NCI-H226 (cell line): ENCODE results near the gene SMARCC2.
"Not testable (repeated sequence)": the region's sequence is repeated elsewhere in the genome, so short reads cannot be mapped to it uniquely, and the experiment has no call there.

Experiments
- DNase-seq: peaks from one replicate; pipeline ENCODE4 v3.0.0-alpha.2; 2015

Gene SMARCC2

DNA sequence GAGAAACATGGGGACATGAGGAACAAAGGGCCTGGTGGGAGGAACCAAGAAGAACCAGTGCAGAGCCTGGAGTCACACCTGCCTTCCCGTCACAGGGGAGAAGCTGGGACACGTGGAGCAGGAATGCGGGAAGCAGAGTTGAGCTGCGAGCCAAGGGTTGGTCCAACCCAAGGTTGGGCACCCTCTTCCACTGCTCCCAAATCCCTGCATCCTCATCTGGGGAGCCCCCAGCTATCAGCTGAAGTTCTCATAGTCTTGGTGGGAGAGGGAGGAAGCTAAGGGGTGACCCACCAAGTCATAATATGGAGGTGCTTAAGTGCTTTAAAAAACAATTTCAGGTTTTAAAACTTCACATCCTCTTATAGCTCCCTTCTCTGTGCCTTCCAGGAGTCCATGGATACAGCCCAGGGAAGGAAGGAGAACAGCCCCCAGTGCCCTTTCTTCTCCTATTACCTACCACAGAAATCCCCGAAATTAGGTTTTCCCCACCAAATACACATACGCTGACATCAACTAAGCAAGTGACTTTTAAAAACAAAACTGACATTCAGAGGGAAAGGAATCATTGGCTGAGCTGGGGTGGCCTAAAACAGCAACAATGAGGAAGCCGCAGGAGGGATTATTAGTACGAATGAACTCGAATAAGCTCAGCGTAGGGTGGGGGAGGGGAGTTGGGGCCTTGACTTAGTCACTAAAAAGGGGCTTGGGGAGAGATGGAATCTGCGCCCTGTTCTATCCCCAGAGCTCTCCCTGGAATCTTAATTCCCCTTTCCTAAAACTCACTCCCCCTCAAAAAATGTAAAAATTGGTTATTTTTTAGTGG is 26.6 kb downstream of the SMARCC2 start:
- no peak for DNase-seq

DNA sequence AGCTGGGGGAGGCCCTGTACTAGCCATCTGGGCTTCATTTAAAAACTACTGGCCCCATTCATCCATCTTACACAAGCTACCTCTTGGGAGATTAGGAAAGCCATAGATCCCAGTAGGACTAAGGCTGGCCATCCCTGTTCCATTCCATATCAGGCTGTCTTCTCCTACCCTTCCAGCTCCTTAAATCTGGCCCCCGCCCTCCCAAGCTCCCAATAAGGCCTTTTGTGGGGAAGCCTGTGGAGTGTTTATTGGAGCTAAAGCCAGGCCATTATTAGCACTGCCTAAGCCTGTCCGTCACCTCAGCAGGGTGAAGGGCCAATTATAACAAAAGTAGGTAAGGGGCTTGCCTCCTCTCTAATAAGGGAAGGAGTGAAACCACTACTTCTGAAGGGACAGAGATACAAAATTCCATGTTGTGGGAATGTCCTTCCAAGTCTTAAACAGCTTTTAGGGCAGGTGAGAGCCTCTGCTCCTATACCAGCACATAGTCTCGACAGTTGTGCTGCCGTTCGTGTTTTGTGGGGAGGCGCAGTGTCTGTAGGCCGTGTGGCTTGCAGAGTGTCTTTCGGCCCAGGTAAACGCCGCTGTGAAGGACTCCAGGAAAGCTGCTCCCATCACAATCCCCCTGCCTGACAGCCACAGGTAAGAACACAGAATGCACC is 27.5 kb downstream of the SMARCC2 start:
- no peak for DNase-seq

DNA sequence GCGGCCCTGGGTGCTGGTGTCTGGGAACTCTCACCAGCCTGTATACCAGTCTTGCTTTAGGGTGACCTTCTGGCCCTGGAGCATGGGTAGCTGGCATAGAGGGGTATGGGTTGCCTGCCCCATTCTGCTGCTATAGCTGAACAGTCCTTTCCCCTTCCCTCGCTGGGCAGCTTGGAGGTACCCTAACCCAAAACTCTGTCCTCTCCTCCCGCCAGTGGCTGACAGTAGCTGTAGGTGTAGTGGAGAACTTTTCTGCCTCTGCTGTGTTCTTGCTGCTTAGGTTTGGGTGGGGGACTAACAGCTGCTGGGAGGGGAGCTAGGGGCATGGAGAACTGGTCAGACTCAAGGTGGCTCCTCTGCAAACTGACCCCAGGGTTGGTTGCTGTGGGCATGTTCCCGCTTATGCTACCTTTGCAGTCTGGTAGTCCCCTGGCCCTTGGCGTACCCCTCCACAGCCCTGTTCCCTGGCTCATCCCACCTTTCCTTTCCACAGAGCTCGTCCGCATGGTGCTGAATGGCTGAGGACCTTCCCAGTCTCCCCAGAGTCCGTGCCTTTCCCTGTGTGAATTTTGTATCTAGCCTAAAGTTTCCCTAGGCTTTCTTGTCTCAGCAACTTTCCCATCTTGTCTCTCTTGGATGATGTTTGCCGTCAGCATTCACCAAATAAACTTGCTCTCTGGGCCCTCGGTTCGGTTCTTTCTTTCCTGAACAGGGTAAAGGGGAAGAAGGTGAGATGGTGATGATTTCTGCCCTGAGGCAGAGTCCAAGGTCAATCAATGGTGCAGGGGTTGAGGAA is 28.2 kb downstream of the SMARCC2 start:
- DNase-seq, result no peak

DNA sequence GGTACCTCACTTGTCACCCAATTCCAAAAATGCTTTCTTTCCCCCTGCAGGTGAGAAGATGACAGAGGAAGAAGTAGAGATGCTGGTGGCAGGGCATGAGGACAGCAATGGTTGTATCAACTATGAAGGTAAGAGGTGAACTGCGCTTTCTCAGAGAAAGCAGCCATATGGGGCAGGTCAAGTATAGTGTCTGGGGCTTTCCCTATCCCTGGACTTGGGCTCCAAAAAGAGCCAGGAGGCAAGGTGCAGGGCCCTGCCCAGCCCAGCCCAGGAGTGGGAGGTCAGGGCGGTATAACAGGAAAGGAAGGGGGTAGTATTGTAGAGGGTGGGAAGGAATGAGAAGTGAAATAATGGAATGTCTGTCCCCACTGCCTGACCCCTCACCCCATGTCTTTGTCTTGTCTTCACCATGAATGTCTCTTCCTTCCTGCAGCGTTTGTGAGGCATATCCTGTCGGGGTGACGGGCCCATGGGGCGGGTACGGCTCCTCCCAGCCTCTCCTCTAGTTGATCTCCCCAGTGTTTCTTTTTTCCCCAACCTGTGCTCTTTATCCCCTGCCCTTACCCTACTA is 29.0 kb downstream of the SMARCC2 start:
- no peak for DNase-seq

DNA sequence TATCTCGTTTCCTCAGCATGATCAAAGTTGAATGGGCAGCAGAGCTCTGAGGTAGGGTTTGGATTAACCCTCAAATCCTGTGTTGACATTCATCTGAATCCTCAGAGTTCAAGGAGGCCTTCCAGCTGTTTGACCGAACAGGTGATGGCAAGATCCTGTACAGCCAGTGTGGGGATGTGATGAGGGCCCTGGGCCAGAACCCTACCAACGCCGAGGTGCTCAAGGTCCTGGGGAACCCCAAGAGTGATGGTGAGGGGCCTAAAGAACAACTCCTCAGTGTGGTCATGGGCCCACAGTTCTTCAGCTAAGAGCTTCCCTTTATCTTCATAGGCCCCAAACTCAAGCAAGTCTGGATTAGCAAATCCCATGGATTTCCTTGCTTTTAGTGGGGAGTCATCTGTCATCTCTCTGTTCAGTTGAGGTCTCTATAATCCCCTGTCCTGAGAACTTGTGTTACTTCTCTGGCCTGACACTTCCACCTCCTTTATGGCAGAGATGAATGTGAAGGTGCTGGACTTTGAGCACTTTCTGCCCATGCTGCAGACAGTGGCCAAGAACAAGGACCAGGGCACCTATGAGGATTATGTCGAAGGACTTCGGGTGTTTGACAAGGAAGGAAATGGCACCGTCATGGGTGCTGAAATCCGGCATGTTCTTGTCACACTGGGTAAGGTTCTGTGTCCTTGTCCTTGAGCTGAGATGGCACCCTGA is 29.6 kb downstream of the SMARCC2 start:
- DNase-seq, result no peak

DNA sequence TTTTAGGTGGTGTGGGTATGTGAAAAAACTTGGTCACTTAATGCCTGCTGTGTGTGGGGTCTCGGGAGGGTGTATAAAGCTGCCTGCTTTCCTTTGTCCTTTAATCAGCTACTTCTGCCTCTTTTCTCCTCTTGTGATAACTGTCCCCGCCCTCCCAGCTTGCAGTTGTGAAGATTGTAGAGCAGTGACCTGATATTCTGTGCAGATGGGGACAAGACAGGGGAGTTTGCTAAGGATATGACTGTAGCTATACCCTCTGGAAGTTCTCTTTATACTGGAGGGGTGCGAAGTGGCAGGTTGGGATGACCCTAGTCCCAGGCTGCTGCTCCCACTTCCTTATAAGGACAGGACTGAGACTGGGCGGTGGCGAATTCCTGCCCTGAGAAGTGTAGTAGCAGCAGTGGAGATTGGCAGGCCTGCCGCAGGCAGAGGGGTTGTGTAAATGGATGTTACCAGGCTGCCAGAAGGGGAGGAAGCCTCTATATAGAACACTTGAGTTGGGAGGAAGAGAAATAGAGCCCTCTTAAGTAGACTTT is 30.3 kb downstream of the SMARCC2 start:
- peak; percentile 27 for DNase-seq

DNA sequence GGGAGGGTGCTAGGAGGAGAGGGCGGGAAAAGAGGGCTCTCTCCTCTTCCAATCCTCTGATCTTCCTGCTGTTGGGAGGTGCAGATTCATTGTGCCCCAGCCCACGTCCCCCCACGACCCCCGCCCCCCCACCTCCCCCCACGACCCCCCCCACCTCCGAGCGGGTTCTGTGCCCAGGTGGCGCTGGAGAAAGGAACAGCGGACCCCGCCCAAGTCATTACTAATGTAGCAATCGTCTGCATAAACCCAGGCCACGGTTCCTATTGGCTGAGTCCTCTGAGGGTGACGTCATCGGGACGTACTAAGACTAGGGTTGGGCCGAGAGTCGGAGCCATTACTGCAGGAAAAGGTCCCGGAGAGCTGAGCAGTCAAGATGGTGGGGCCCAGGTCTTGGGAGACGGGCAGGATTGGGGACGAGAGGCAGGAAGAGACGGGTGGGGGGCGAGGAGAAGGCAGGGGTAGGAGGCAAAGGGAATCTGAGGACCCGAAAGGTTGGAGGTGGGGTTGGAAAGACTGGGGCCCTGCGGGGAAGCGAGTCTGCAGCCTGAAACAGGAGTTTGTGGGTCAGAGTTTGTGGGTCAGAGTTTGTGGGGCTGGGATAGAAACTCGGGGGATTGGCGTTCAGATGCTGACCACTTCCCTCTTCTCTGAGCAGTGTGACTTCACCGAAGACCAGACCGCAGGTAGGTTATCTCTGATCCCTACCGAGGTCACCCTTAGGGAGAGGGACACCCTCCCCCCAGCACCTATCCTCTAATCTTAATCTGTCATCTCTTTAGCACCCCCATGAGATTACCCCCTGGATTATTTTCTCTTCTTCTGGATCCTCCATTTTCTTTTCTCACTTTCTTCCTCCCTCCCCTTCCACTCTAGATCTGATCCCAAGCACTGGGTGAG is 31.0 kb downstream of the SMARCC2 start, which contains the start of gene MYL6:
MYL6 (plus strand) TSS at position 331 of the 897 bp plus-strand sequence; CDS start at position 374, 43 bp downstream.
- DNase-seq, result peak; percentile 99

DNA sequence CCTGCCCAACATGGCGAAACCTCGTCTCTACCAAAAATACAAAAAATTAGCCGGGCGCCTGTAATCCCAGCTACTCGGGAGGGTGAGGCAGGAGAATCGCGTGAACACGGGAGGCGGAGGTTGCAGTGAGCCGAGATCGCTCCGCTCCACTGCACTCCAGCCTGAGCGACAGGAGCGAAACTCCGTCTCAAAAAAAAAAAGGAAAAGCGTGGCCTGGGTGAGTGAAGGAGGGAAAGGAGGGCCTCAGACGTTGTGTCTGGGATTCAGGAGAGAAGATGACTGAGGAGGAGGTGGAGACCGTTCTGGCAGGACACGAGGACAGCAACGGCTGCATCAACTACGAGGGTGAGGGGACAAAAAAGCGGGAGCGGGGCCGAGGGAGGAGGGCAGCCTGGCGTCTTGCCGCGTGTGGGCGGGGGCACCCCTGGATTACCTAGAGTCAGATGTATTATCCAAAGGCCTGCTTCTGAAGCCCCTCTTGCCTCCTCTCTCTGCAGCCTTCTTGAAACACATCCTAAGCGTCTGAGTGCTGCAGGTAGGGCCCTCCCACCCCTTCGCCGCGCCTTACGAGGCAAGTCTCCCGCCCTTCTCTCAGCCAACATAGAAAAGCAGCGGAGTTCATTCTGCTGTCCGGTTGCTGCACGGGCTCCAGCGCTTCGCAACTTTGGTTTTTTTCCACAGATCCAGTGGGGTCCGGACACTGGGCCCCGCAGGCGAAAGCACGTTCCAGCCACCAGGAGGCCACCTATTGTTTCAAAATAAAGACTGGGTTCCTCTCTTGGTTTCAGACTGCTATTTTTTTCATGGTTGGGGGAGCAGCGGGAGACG is 31.9 kb downstream of the SMARCC2 start:
- DNase-seq, result peak; percentile 84

DNA sequence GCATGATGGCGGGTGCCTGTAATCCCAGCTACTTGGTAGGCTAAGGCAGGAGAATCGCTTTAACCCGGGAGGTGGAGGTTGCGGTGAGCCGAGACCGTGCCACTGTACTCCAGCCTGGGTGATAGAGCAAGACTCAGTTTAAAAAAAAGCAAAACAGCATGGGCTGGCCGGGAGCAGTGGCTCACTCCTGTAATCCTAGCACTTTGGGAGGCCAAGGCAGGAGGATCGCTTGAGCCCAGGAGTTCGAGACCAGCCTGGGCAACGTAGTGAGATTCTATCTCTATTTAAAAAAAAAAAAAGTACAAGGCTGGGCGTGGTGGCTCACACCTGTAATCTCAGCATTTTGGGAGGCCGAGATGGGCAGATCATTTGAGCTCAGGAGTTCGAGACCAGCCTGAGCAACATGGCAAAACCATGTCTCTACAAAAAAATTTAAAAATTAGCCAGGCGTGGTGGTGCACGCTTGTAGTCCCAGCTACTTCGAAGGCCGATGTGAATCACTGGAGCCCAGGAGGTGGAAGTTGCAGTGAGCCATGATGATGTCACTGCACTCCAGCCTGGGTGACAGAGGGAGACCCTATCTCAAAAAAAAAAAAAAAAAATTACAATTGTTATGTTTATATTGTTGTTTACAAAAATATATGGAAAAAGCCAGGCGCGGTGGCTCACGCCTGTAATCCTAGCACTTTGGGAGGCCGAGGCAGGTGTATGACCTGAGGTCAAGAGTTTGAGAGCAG is 32.7 kb downstream of the SMARCC2 start:
- not testable (repeated sequence) for DNase-seq

DNA sequence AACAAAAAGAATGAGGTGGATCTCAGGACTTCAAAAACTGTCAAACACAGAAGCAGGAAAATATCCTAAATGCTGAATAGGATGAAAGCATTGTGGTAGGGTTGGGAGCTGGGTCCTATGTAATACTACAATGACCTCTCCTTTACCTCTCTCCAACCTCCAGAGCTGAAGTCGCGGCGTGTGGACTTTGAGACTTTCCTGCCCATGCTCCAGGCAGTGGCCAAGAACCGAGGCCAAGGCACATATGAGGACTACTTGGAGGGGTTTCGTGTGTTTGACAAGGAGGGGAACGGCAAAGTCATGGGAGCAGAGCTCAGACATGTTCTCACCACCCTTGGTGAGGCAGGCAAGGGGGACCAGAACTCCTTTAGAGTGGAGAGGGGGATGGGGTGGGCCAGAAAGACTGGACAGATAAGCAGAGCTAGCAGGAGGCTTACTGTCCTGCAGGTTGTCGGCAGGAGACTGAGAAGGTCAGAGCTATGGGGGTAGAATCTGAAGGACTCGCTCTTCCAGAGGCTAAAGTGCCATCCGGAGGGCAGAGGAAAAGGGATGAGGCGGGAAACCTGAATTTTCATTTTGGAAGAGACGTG is 33.9 kb downstream of the SMARCC2 start:
- DNase-seq, result no peak

DNA sequence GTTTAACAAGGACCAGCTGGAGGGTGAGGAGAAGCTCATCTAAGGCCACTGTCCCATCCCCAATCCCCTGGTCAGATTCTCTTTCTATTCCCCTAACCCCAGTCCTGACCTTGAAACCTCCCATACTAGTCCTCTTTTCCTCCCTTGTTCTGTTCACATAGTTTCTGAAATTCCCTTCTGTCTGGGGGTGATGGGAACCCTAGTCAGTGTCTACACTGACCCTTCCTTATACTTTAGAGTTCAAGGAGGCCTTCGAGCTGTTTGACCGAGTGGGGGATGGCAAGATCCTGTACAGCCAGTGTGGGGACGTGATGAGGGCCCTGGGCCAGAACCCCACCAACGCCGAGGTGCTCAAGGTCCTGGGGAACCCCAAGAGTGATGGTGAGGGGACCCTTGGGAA is 34.5 kb downstream of the SMARCC2 start:
- no peak for DNase-seq

DNA sequence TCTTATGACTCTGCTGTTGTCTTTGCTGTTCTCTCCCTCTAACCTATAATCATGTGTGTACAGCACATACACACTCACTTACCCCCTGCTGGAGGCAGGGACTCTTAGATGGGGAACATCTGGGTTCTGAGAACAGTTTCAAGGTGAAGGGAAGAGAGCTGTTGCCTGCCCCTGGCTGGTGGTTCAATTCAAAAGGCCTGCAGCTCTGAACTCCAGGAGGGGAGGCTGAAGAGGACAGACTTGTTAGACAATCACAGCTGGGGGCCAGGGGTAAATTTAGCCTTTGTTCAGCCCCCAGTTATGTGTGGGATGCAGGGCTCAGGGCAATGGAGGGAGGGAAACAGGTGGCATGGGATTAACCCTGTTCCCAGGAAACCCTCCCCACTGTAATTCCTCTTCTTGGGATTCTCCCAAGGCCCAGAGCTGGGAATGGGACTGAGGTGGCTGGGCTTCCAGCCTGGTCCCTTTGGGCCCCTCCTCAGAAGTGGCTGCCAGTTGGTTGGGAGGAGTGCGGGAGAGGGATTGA is 35.0 kb downstream of the SMARCC2 start:
- no peak for DNase-seq

DNA sequence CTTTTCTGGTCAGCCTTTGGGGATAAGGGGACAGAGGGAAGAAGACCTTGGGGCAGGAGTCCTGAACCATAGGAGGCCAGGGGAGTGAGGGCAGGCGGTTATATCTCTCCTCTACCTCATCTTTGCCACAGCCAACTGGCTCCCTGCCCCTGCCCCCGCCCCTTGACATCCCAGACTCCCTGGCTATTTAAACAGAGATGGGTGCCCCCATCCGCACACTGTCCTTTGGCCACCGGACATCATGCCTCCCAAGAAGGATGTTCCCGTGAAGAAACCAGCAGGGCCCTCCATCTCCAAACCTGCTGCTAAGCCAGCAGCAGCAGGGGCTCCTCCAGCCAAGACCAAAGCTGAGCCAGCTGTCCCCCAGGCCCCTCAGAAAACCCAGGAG is 35.6 kb downstream of the SMARCC2 start:
- DNase-seq, result no peak

DNA sequence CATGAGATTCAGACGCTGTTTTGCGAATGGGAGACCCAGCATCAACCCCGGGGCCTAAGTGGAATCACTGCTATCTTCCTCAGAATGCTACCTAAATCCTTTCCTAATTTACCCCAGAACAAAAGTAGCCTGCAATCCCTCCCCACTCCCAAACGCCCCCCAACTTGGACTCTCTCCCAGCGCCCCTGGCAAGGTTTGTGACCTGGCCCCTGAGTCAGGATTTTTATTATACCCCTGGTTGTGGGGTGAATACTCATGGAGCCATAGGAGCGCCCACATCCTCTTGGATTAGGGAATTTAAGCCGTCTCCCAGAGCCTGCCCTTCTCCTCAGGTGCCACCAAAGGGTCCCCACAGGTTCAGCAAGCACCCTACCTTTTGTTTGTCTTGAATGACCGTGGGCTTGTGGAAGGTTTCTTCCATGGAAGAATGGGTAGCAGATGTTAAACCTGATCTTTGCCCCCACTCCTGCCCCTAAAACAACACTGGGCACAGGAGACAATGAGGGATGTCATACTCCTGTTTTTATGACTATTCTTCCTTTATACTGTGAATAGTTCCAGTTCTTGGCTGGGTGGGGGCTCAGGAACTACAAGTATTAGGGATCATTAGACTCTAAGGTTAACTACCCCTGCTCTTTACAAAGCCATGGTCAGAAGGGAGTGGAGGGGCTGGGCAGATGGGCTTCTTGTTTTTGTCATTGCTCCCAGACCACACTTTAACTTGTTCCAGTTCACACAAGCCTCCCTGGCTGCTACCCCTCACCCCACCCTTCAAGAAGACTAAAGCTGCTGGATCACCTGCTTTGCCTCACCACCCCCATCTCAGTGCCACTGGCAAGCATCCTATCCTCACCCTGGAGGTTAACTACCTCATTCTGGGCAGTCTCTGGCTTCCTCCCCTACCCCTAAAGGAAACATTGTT is 36.3 kb downstream of the SMARCC2 start:
- no peak for DNase-seq

DNA sequence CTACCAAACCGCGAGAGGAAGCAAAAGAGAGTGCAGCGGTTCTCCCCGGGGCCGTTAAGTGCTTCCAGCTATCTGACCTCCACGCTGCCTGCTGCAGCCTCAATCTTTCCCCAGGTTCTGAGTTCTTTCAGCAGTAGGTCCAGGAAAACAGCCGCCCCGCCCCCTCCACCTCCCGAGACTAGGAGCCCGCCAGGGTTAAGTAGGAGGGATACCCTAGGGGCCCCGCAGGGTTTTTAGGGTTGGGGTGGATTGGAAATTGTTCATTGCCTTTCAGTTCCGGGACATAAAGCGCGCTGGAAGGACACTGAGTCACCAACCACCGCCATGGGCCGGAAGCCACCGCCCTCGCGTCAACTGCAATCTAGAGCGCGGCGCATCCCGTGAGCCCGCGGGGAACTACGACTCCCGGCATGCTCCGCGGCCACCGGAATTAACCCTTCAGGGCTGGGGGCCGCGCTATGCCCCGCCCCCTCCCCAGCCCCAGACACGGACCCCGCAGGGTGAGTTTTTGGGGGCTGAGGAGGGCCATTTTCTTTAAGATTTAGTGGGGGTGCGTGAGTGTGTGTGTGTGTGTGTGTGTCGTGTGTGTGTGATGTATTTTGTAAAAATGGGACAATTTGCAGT is 37.0 kb downstream of the SMARCC2 start, which contains the start of gene MYL6B:
MYL6B (plus strand) TSS at position 456 of the 624 bp plus-strand sequence. CDS start 1,332 bp downstream, outside the sequence.
- DNase-seq, result peak; percentile 93

DNA sequence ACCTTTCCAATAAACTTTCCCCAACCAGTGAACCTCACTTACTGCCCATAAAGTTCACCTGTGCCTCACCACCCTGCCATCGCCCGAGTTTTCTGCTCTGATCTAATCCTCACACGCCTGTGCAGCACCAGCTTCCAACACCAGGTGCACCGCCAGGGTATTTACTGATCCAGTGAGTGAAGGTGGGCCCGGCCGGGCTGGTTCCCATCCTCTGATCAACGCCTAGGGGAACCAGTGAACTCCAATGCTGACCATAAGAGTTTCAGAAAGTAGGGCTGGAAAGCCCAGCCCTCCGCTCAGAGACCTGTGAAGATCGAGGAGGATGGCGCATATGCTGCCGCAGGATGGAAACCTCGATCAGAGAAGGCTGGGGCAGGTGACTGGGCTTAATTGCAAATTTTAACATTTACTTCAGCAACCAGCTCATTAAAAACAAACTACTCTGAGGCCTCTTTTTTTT is 37.6 kb downstream of the SMARCC2 start:
- peak; percentile 55 for DNase-seq

DNA sequence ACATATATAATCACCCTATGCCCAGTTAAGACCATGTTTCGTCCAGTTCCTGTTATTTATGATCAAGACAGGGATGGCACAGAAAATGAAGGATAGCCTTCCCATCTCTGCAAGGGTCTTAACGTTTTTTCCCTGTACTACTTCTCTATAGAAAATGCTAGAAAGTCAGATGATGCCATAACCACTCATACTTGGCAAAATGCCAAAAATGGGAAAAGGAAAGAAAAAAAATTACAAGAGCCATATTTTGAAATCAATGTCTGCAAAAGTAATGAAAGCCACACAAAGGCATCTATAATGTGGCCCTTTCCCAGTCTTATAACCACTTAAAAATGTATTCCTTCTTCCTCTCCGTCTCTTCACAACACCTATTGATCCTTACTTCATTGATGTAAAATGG is 38.7 kb downstream of the SMARCC2 start:
- DNase-seq, result no peak
